HG02798 (cell line): ENCODE results near the gene CD276.
"Not testable (repeated sequence)": the region's sequence is repeated elsewhere in the genome, so short reads cannot be mapped to it uniquely, and the experiment has no call there.

Source experiments
- ATAC-seq: cut with Tn5 transposase; IDR thresholded peaks from one replicate; pipeline ENCODE4 v1.9.1; 2021; ENCODE audit warnings: mild to moderate bottlenecking; ENCODE audit not compliant: unreplicated experiment, poor library complexity

CD276 gene

GRCh38 chr15:73683777-73684580 lies at the start of gene CD276:
CD276 (plus strand) TSS chr15:73684383; CDS start chr15:73699640, 15,257 bp downstream.
- no peak for ATAC-seq

DNA sequence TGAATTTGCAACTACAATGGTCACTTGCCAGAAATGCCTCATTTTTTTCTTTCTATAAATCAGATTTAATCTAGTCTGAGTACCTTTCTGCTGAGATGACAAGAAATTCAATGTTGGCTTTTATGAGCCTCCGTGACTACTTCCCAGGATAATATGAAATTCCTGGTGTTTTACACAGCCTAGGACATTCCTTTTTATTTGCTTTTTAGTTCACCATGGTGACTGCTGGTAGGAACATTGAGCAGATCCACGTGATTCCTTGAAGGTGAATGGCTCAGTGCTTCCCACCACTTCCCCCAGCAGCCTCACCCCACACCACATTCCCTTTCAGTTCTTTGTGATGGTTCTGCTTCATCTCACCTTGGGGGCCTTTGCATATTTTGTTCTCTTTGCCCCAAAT lies 46.7 kb upstream of the CD276 start:
- no peak for ATAC-seq

DNA sequence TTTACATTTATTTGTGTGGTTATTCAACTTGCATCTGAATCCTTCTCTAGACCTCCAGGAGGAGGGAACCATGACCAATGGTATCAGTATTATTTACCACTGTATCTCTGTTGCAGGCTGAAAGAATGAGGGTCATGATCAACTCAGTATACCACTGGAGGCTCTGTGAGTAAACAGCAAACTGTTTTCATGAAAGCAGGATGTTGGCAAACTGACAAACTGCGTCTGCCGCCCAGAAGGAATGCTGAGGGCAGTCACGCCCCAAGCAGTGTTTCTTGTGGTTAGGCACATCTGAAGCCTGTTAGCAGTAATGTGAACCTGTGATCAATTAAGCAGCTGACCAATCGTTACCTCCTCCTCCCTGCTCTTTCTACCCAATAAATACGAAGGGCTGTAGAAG lies 44.7 kb upstream of the CD276 start:
- not testable (repeated sequence) for ATAC-seq

GRCh38 chr15:73647259-73648013 lies 36.7 kb upstream of the CD276 start:
- no peak for ATAC-seq

DNA sequence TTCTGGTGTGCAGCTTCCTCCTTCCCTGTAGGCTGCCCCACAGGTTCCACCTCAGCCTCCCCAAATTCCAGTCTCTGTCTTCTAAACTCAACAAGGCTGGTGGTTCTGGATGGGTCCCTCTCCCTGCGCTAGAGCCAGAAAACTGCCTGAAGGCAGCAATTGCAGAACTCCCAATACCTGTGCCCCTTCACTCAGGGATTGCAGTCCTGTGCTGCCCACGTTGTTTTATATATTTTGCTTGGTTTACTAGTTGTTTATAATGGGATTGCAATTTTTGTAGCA lies 36.2 kb upstream of the CD276 start:
- ATAC-seq = no peak

- ATAC-seq = no peak
Observed at GRCh38 chr15:73650416-73651126, 33.6 kb upstream of the CD276 start.

DNA sequence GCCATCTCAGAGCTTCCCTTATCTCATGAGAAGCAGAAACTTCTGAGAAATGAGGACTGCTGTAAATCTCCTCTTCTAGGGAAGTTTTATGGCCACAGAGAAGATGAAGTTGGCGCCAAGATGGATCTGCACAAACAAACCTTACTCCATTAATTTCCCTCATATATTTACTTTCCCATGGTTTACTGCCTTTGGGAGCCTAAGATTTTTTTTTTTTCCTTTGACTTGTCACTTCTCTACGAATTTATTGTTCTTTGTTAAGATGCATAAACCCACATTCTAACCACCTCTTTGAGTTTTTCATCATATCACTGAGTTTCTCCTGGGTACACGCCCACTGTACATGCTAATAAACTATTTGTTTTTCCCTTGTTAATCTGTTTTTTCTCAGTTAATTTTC lies 29.5 kb upstream of the CD276 start:
- no peak for ATAC-seq

DNA sequence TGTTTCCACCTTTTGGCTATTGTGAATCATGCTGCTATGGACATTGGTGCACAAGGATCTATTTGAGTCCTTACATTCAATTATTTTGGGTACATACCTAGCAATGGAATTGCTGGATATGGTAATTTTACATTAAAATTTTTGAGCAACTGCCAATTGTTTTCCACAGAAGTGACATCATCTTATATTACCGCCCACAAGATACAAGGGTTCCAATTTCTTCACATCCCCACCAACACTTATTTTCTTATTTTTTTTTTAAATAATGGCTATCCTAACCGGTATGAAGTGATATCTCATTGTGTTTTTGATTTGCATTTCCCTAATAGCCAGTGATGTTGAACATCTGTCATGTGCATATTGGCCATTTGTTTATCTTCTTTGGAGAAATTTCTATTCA lies 28.5 kb upstream of the CD276 start:
- ATAC-seq = no peak

DNA sequence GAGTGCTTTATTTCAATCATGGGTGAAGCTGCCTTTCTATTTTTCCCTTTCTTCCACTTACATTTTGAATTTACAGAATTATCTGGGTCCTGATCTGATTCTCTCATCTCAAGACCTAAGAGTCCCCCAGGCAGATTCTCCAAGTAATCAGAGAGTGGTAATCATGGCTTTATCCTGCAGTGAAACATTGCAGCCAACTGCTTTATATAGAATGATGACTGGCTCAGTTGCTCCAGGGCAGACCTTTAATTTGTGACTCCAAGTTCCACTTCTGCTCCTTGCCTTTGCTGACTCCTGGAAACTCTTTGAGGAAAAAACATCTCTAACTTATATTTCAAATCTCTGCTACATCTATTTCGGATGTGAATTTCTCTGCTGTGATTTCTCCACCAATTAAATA lies 25.5 kb upstream of the CD276 start:
- ATAC-seq = no peak

- no peak for ATAC-seq
Observed at GRCh38 chr15:73660455-73660854, 23.7 kb upstream of the CD276 start.

DNA sequence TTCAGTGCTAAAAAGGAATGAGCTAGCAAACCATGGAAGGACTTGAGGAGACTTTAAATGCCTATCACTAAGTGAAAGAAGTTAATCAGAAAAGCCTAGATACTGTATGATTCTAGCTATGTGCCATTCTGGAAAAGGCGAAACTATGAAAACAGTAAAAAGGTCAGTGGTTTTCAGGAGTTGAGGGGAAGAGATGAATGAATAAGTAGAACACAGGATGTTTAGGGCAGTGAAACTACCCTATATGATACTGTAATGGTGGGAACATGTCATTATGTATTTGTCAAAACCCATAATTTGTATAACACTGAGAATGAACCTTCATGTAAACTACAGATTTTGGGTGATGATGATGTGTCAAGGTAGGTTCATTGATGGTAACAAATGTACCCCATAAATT lies 9.6 kb upstream of the CD276 start:
- ATAC-seq = no peak

DNA sequence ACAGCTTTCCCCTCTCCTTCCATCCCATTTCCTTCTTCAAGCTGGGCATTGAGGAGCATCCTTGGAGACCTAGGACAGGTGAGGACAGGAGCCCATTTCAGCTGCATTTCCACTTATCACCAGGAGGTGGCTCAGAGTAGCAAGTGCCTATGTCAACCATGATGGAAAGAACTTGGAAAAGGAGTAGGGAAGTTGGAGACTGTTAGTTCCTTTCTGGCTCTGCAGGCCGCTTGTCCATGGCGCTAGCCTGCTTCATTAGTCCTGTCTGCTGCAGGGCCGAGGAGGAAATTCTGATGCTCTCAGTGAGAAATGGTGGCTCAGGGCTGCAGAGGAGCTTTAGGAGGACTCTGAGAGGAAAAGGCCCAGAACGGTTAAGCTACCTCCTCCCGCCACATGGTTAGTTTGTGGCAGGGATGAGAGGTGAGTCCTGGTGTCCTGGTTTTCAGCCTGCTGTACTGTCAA lies 7.0 kb upstream of the CD276 start:
- ATAC-seq = no peak

- ATAC-seq = no peak
Observed at GRCh38 chr15:73677733-73678132, 6.5 kb upstream of the CD276 start.

DNA sequence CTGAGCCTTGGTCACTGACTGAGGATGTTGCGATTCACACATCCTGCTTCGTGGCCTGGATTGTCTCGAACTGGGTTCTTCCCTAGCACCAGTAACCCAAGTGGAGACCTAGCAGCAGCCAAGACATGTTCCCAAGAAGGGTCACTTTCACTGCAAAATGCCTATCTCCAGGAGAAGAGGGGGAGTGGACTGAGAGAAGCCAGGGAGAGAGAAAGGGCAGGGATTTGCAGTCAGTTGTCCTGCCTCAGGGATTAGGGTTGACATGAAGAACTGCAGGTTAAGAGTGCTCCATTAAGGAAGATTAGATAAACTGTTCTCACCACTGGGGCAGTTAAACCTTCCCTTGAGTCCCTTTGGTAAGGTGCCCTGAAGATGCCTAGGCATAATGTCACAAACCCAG lies 5.7 kb upstream of the CD276 start:
- no peak for ATAC-seq

GRCh38 chr15:73679180-73679579 lies 5.0 kb upstream of the CD276 start:
- ATAC-seq = no peak

GRCh38 chr15:73679964-73680363 lies 4.2 kb upstream of the CD276 start:
- no peak for ATAC-seq

GRCh38 chr15:73680549-73680948 lies 3.6 kb upstream of the CD276 start:
- ATAC-seq = no peak

DNA sequence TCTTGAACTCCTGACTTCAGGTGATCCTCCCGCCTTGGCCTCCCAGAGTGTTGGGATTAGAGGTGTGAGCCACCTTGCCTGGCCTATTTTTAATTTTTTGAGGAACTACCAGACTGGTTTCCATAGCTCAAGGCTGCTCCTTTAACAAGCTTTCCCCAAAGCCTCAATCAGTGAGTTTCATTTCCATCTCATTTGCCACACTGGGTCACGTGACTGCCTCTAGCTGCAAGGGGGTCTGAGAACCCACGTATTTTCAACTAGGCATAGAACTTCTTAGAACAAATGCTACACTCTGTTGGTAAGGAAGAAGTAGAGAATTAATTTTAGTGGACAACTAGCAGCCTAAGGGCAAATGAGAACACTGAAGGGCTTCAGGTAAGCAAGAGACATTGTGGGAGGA lies 3.1 kb upstream of the CD276 start:
- ATAC-seq = no peak

- ATAC-seq = no peak
Observed at GRCh38 chr15:73681856-73682599, 2.2 kb upstream of the CD276 start.

- ATAC-seq = no peak
Observed at GRCh38 chr15:73682600-73683090, 1.5 kb upstream of the CD276 start.
